HepG2 (cell line): ENCODE measurements around the gene SEPTIN3. TPM values are rescaled to one million over a fixed set of nuclear protein-coding genes. Genes with fewer than 3 reads are reported as not detected.

ENCODE experiments used
- ATAC-seq: fragments of 200-7000 bp; cut with Tn5 transposase; 3 replicates; pipeline ENCODE4 v1.9.1; 2020; ENCODE audit warnings: mild to moderate bottlenecking, moderate library complexity
- BruUV-seq: library from RNA; stranded (reverse); fragments of 400-500 nt; replicated peaks from 2 replicates; lab custom pipeline; 2021; lab: Mats Ljungman, UMichigan
- CTCF ChIA-PET: fragments of 300-600 bp; formaldehyde crosslinking; extraction: SDS; loops from one replicate; lab custom pipeline; 2021; ENCODE audit warnings: low total read pairs, inconsistent platforms, low intra/inter-chr PET ratio; lab: Yijun Ruan, JAX
- POLR2A ChIA-PET: fragments of 350-600 bp; sonication (Branson Sonifier 250); formaldehyde crosslinking; loops from one replicate; lab custom pipeline; 2020; ENCODE audit warnings: antibody characterized with exemption, inconsistent platforms; lab: Yijun Ruan, JAX
- DNase-seq: peaks from one replicate; pipeline ENCODE4 v3.0.0-alpha.2; 2015; ENCODE audit warnings: low spot score
- FAIRE-seq: peaks from 3 replicates; lab custom pipeline; 2011; peaks lifted over from hg19 to GRCh38; lab: Jason Lieb, UNC
- H2AFZ ChIP-seq: one replicate; pipeline ENCODE4 v1.6.1; 2011; ENCODE audit warnings: low read length, inconsistent platforms
- H3K27ac ChIP-seq: fragments of 300-600 bp; 3 replicates; pipeline ENCODE4 v1.8.0; 2011; ENCODE audit warnings: mixed run types, mild to moderate bottlenecking, mixed read lengths, low read length, inconsistent platforms; ENCODE audit not compliant: insufficient read depth; ENCODE audit errors: extremely low read length
- H3K27me3 ChIP-seq, 2 experiments: fragments of 200-600 bp in 1 of 2; 2 replicates in 1 of 2; 3 replicates in 1 of 2; pipeline versions ENCODE4 v1.6.0 to v1.8.0; 2011; ENCODE audit warnings: low read length in 2 of 2, mild to moderate bottlenecking in 2 of 2, moderate library complexity in 2 of 2, inconsistent platforms in 1 of 2; ENCODE audit not compliant: insufficient read depth in 2 of 2, control insufficient read depth in 1 of 2
- H3K36me3 ChIP-seq, 2 experiments: fragments of 200-600 bp in 1 of 2; replicated peaks in 1 of 2; 2 replicates in 1 of 2; 3 replicates in 1 of 2; pipeline versions ENCODE4 v1.5.1 to v1.8.0; 2011; ENCODE audit warnings: low read length in 2 of 2, inconsistent platforms in 1 of 2; ENCODE audit not compliant: insufficient read depth in 2 of 2, control insufficient read depth in 1 of 2
- H3K4me1 ChIP-seq: 2 replicates; pipeline ENCODE4 v1.5.1; 2012; ENCODE audit warnings: low read length, inconsistent platforms; ENCODE audit not compliant: insufficient read depth
- H3K4me2 ChIP-seq: 2 replicates; pipeline ENCODE4 v1.6.0; 2011; ENCODE audit warnings: low read depth, low read length, inconsistent platforms
- H3K4me3 ChIP-seq, 3 experiments: fragments of 200-600 bp in 1 of 3; sonication (generic), shearing (Covaris generic) in 1 of 3; replicated peaks in 1 of 3; 2 replicates each; pipeline ENCODE4 v1.5.1; 2011 to 2016; ENCODE audit warnings: low read length in 3 of 3, inconsistent platforms in 2 of 3, low read depth in 2 of 3, mild to moderate bottlenecking in 2 of 3, control low read depth in 1 of 3, mixed read lengths in 1 of 3; ENCODE audit not compliant: insufficient read depth in 1 of 3
- H3K79me2 ChIP-seq: one replicate; pipeline ENCODE4 v1.6.1; 2011; ENCODE audit warnings: low read length, inconsistent platforms; ENCODE audit not compliant: insufficient read depth
- H3K9ac ChIP-seq: 2 replicates; pipeline ENCODE4 v1.6.0; 2011; ENCODE audit warnings: mild to moderate bottlenecking, low read depth, low read length, inconsistent platforms; ENCODE audit not compliant: insufficient read depth
- H3K9me3 ChIP-seq: 2 replicates; pipeline ENCODE4 v1.5.1; 2012; ENCODE audit warnings: mild to moderate bottlenecking, low read length
- H4K20me1 ChIP-seq: 2 replicates; pipeline ENCODE4 v1.6.0; 2011; ENCODE audit warnings: inconsistent platforms, mild to moderate bottlenecking, low read length, moderate library complexity; ENCODE audit not compliant: insufficient read depth
- ARHGAP35 ChIP-seq: sonication (generic); formaldehyde crosslinking; IDR thresholded peaks from 2 replicates; pipeline ENCODE4 v1.9.0; 2022; ENCODE audit warnings: mild to moderate bottlenecking, inconsistent platforms, moderate library complexity, missing genetic modification reagents, borderline replicate concordance
- CREB1 ChIP-seq, 2 experiments: fragments of 450-650 bp in 1 of 2; IDR thresholded peaks; 2 replicates each; pipeline ENCODE4 v1.6.1; 2016 to 2017; ENCODE audit warnings: control low read depth in 1 of 2, mild to moderate bottlenecking in 1 of 2, missing compliant biosample characterization in 1 of 2, missing genetic modification characterization in 1 of 2
- DMAP1 ChIP-seq: IDR thresholded peaks from 2 replicates; pipeline ENCODE4 v1.6.1; 2016
- LBX2 ChIP-seq: sonication (generic); formaldehyde crosslinking; IDR thresholded peaks from 2 replicates; pipeline ENCODE4 v1.5.0; 2020; ENCODE audit warnings: missing genetic modification reagents, mild to moderate bottlenecking, borderline replicate concordance
- RFX5 ChIP-seq: IDR thresholded peaks from 2 replicates; pipeline ENCODE4 v1.6.1; 2011; ENCODE audit warnings: low read depth, low read length, improper control_type of control experiment
- SKI ChIP-seq: fragments of 450-650 bp; IDR thresholded peaks from one replicate; pipeline ENCODE4 v1.6.1; 2018; ENCODE audit warnings: mild to moderate bottlenecking; ENCODE audit not compliant: partially characterized antibody
- SMAD3 ChIP-seq: sonication (generic); formaldehyde crosslinking; IDR thresholded peaks from 2 replicates; pipeline ENCODE4 v1.4.0; 2020; ENCODE audit warnings: missing genetic modification reagents
- SP2 ChIP-seq: sonication (generic); formaldehyde crosslinking; IDR thresholded peaks from 2 replicates; pipeline ENCODE4 v1.5.1; 2020; ENCODE audit warnings: mild to moderate bottlenecking, missing genetic modification reagents
- ZC3H13 ChIP-seq: sonication (generic); formaldehyde crosslinking; IDR thresholded peaks from 2 replicates; pipeline ENCODE4 v1.8.1; 2023; ENCODE audit warnings: mild to moderate bottlenecking, missing genetic modification reagents, moderate library complexity
- ZFAT ChIP-seq: sonication (generic); formaldehyde crosslinking; conservative IDR thresholded peaks from 2 replicates; pipeline ENCODE4 v1.8.1; 2023; ENCODE audit warnings: missing genetic modification reagents, inconsistent platforms
- ZNF484 ChIP-seq: sonication (generic); formaldehyde crosslinking; IDR thresholded peaks from 2 replicates; pipeline ENCODE4 v1.5.1; 2020; ENCODE audit warnings: mild to moderate bottlenecking, low read depth, missing genetic modification reagents, borderline replicate concordance
- ZNF562 ChIP-seq: sonication (generic); formaldehyde crosslinking; IDR thresholded peaks from 2 replicates; pipeline ENCODE4 v1.8.0; 2022; ENCODE audit warnings: missing genetic modification reagents, borderline replicate concordance
- ZNF761 ChIP-seq: sonication (generic); formaldehyde crosslinking; conservative IDR thresholded peaks from 2 replicates; pipeline ENCODE4 v1.4.0; 2020; ENCODE audit warnings: mild to moderate bottlenecking, missing genetic modification reagents
- WGBS: methylation state at CpG from one replicate; pipeline ENCODE4 v1.1.6; 2017; ENCODE audit warnings: low lambda C conversion rate; 5-methylcytosine and 5-hydroxymethylcytosine counted together
- in situ Hi-C: cut with HindIII; loops from 2 replicates; pipeline ENCODE4 v1.10.0; 2017; ENCODE audit warnings: low pct_unique_long_range_greater_than_20kb; ENCODE audit not compliant: extremely low pct_ligation_motif_present
- intact Hi-C: fragments of 100-400 bp; cut with micrococcal nuclease; formaldehyde crosslinking; loops from one replicate; pipeline ENCODE4 v1.10.0; 2022; ENCODE audit not compliant: unreplicated experiment
- polyA plus RNA-seq, 8 experiments: library from polyadenylated mRNA; depleted of rRNA in 3 of 8; stranded (reverse) in 7 of 8; unstranded in 1 of 8; fragments of >200 nt; fragmentation: Illumina TruSeq in 4 of 8; extraction: Trizol in 4 of 8; gene quantifications; 2 replicates each; pipeline versions ENCODE4 v1.2.1 to v1.2.3, GENCODE V29; 2011 to 2016; ENCODE audit warnings: low read depth in 4 of 8, missing spikeins in 1 of 8, mixed read lengths in 1 of 8; ENCODE audit not compliant: insufficient read depth in 1 of 8
- total RNA-seq, 5 experiments: library from RNA; depleted of rRNA; stranded (reverse); fragments of >200 nt; fragmentation: Illumina TruSeq; extraction: Trizol; gene quantifications; 2 replicates each; pipeline ENCODE4 v1.2.3, GENCODE V29; 2016; ENCODE audit warnings: low read depth in 1 of 5
- TF ChIP-seq, protein P1 (sequence below): sonication (generic); formaldehyde crosslinking; IDR thresholded peaks from 2 replicates; pipeline ENCODE4 v1.5.0; 2020; ENCODE audit warnings: mild to moderate bottlenecking, missing genetic modification reagents, borderline replicate concordance

The SEPTIN3 gene
- total and polyA plus RNA-seq, 2 of the 13 experiments (the other 11 are each of a cell fraction or from before 2014, with no cell fraction given): 0.04 TPM; not detected in 1

DNA sequence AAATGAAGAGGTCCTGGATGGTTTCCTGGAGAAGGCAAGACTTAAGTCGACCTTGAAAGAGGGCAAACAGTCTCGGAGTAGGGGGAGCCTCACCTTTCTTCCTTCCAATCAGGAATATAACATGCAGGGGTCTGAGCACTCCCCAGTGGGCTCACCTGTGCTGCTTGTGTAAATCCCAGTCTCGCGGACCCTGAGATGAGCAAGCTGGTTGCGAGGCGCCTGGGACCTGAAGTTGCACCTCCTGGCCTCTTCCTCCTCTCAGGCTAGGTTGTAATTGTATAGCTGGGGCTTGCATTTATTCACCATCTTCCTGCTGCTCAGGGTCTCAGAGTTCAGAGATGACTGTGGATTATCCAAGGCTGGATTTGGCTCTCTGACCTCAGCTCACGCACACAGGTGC, 21.9 kb downstream of the SEPTIN3 start (continued):
- TF ChIP-seq CREB1 (IDR thresholded peaks at IDR 0.05) (no peak), CREB1 (CRISPR knock-in tag; IDR thresholded peaks at IDR 0.05) (no peak)

- FAIRE-seq (no peak), ATAC-seq (no peak)
- H3K4me1 ChIP-seq: no peaks in the 10 kb centered on the region
- no peak overlapping the region for H3K4me3 ChIP-seq
- CTCF ChIA-PET: no interaction called here
- no TSS peak for BruUV-seq
- TF ChIP-seq SMAD3 (CRISPR knock-in tag) (no peak), ZC3H13 (CRISPR knock-in tag) (no peak), ZNF562 (no peak), DMAP1 (no peak), ZNF484 (no peak), ZNF761 (CRISPR knock-in tag) (no peak), SKI (no peak)
- TF ChIP-seq, all 625 proteins: peak for 0
- H3K79me2 ChIP-seq: no peaks in the 10 kb centered on the region
- intact Hi-C loops (no loop called here), in situ Hi-C loops (no loop called here)
- POLR2A ChIA-PET: no interaction called here
- H3K27ac ChIP-seq: no peak overlapping the region
- H3K9me3 ChIP-seq: no peaks in the 10 kb centered on the region
- peaks cover 2 to 37% of the 10 kb centered on the region in 2 experiments; a peak in 4 of 5 replicates for H3K27me3 ChIP-seq
- WGBS: 35% methylated on average over 5 of the region's 5 CpGs
- H3K4me2 ChIP-seq: no peak overlapping the region
- H4K20me1 ChIP-seq: no peaks in the 10 kb centered on the region
- no peaks in the 10 kb centered on the region for H3K36me3 ChIP-seq
- no peak for DNase-seq
- H2AFZ ChIP-seq: no peak overlapping the region
- H3K9ac ChIP-seq: no peak overlapping the region
These were observed 23.3 kb downstream of the SEPTIN3 start for GRCh38 chr22:41992496-41992895.

DNA sequence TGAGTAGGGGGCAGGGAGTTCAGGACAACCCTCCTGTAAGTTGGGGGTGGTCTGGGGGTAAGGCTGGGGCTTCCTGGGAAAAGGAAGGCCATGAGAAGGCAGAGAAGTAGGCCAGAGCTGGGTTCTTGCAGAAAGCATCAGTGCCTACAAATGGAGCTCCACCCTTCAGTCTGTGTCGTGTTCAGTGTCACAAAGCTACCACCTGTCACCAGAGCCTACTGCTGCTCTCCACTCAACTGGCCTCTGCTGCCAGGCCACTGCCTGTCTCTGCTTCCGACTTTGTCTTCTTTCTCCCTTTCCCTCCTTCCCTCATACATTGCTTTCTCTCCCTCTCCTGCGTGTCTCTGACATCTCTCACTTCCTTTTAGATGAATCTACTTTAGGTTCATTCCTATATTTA, 26.0 kb downstream of the SEPTIN3 start:
- intact Hi-C loops (no loop called here), in situ Hi-C loops (no loop called here)
- Histone ChIP-seq H3K27me3 (peaks cover 3 to 35% of the 10 kb centered on the region in 2 experiments; a peak in 4 of 5 replicates), H3K79me2 (no peaks in the 10 kb centered on the region), H3K4me2 (no peak overlapping the region), H3K36me3 (no peaks in the 10 kb centered on the region), H3K27ac (no peak overlapping the region), H3K4me1 (no peaks in the 10 kb centered on the region), H4K20me1 (no peaks in the 10 kb centered on the region), H3K4me3 (no peak overlapping the region), H2AFZ (no peak overlapping the region), H3K9me3 (no peaks in the 10 kb centered on the region), H3K9ac (no peak overlapping the region)
- no TSS peak for BruUV-seq
- DNase-seq: no peak
- CTCF ChIA-PET: no interaction called here
- no peak for ATAC-seq
- no peak for FAIRE-seq
- WGBS: 2% methylated on average over 3 of the region's 3 CpGs
- POLR2A ChIA-PET: no interaction called here
- TF ChIP-seq, protein P1, sequence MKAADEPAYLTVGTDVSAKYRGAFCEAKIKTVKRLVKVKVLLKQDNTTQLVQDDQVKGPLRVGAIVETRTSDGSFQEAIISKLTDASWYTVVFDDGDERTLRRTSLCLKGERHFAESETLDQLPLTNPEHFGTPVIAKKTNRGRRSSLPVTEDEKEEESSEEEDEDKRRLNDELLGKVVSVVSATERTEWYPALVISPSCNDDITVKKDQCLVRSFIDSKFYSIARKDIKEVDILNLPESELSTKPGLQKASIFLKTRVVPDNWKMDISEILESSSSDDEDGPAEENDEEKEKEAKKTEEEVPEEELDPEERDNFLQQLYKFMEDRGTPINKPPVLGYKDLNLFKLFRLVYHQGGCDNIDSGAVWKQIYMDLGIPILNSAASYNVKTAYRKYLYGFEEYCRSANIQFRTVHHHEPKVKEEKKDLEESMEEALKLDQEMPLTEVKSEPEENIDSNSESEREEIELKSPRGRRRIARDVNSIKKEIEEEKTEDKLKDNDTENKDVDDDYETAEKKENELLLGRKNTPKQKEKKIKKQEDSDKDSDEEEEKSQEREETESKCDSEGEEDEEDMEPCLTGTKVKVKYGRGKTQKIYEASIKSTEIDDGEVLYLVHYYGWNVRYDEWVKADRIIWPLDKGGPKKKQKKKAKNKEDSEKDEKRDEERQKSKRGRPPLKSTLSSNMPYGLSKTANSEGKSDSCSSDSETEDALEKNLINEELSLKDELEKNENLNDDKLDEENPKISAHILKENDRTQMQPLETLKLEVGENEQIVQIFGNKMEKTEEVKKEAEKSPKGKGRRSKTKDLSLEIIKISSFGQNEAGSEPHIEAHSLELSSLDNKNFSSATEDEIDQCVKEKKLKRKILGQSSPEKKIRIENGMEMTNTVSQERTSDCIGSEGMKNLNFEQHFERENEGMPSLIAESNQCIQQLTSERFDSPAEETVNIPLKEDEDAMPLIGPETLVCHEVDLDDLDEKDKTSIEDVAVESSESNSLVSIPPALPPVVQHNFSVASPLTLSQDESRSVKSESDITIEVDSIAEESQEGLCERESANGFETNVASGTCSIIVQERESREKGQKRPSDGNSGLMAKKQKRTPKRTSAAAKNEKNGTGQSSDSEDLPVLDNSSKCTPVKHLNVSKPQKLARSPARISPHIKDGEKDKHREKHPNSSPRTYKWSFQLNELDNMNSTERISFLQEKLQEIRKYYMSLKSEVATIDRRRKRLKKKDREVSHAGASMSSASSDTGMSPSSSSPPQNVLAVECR (CRISPR knock-in tag): no peak
- TF ChIP-seq LBX2 (CRISPR knock-in tag): no peak
- no peak for TF ChIP-seq SP2 (CRISPR knock-in tag)
- no peak for TF ChIP-seq ARHGAP35 (CRISPR knock-in tag)
- no peak for TF ChIP-seq ZFAT (CRISPR knock-in tag)
- no peak for TF ChIP-seq RFX5
